Measurements from ENCODE around the gene RIPK4. TPM values are rescaled to one million over a fixed set of nuclear protein-coding genes. Genes with fewer than 3 reads are reported as not detected.

The RIPK4 gene
- polyA plus RNA-seq, 3 donors = 0.05 to 0.09 TPM; not detected in 1

- Histone ChIP-seq H3K27me3 (ENCODE audit: control insufficient read depth in 2 of 2, insufficient read depth in 2 of 2, low read length in 2 of 2) (no peaks in the 10 kb centered on the region), H3K4me2 (replicated peaks; ENCODE audit: extremely low read depth, low read length, poor library complexity, severe bottlenecking) (no peak overlapping the region), H2AFZ (ENCODE audit: insufficient read depth, low read depth, low read length, poor library complexity, severe bottlenecking) (no peak overlapping the region), H3K4me3 (replicated peaks in 1 of 3; ENCODE audit: low read depth in 2 of 3, low read length in 3 of 3) (no peak overlapping the region), H3K27ac (ENCODE audit: low read depth in 1 of 2, low read length in 2 of 2) (no peak overlapping the region), H3K9ac (ENCODE audit: insufficient read depth, low read length, poor library complexity, severe bottlenecking) (no peak overlapping the region), H3K4me1 (ENCODE audit: control insufficient read depth in 1 of 2, insufficient read depth in 2 of 2, low read length in 2 of 2) (peaks cover 14 to 23% of the 10 kb centered on the region in 2 donors), H3K79me2 (ENCODE audit: insufficient read depth, low read length) (no peaks in the 10 kb centered on the region), H3K36me3 (replicated peaks in 1 of 2; ENCODE audit: control insufficient read depth in 1 of 2, insufficient read depth in 2 of 2, low read length in 2 of 2) (peaks cover 8 to 48% of the 10 kb centered on the region in 2 donors), H4K20me1 (ENCODE audit: insufficient read depth, low read length) (no peaks in the 10 kb centered on the region), H3K9me3 (replicated peaks in 1 of 2; ENCODE audit: control insufficient read depth in 1 of 2, insufficient read depth in 1 of 2, low read length in 2 of 2) (no peaks in the 10 kb centered on the region)
- no peak for DNase-seq
- H3K27ac Mint-ChIP-seq = no peak overlapping the region
- peaks cover 42 to 43% of the 10 kb centered on the region in 2 donors for H3K36me3 Mint-ChIP-seq
- peaks cover 21% of the 10 kb centered on the region for H3K4me1 Mint-ChIP-seq
- intact Hi-C loops (cut with micrococcal nuclease) = no loop called here
- H3K4me3 Mint-ChIP-seq = no peak overlapping the region
- TF ChIP-seq CTCF (IDR thresholded peaks at IDR 0.05) = no peak
- peaks cover 4 to 9% (median 8%) of the 10 kb centered on the region in 3 donors for H3K27me3 Mint-ChIP-seq (ENCODE audit: low read depth in 3 of 3)
- WGBS (ENCODE audit: insufficient coverage) = 92% methylated on average over 18 of the region's 20 CpGs
- H3K9me3 Mint-ChIP-seq = peaks cover under 1 to 6% (median 4%) of the 10 kb centered on the region in 7 donors
Measured at GRCh38 chr21:41798326-41798725, 31.5 kb upstream of the RIPK4 start.

GRCh38 chr21:41796476-41797080 is 29.7 kb upstream of the RIPK4 start:
- intact Hi-C loops (cut with micrococcal nuclease) = no loop called here
- H3K9me3 ChIP-seq (replicated peaks in 1 of 2; ENCODE audit: control insufficient read depth in 1 of 2, insufficient read depth in 1 of 2, low read length in 2 of 2) = peaks cover 9 to 11% of the 10 kb centered on the region in 2 donors
- H3K79me2 ChIP-seq (ENCODE audit: insufficient read depth, low read length) = no peaks in the 10 kb centered on the region
- DNase-seq = no peak
- no peaks in the 10 kb centered on the region for H4K20me1 ChIP-seq (ENCODE audit: insufficient read depth, low read length)
- peaks cover 8 to 36% of the 10 kb centered on the region in 2 donors for H3K36me3 ChIP-seq (replicated peaks in 1 of 2; ENCODE audit: control insufficient read depth in 1 of 2, insufficient read depth in 2 of 2, low read length in 2 of 2)
- peaks cover 32 to 33% of the 10 kb centered on the region in 2 donors for H3K36me3 Mint-ChIP-seq
- H3K9ac ChIP-seq (ENCODE audit: insufficient read depth, low read length, poor library complexity, severe bottlenecking) = no peak overlapping the region
- H3K4me1 ChIP-seq (ENCODE audit: control insufficient read depth in 1 of 2, insufficient read depth in 2 of 2, low read length in 2 of 2) = peaks cover 6% of the 10 kb centered on the region in 2 donors
- H2AFZ ChIP-seq (ENCODE audit: insufficient read depth, low read depth, low read length, poor library complexity, severe bottlenecking) = no peak overlapping the region
- peak overlapping the region in 1 of 7 donors; percentile 32 for H3K27ac Mint-ChIP-seq
- no peak overlapping the region for H3K4me3 Mint-ChIP-seq
- peaks cover 4% of the 10 kb centered on the region for H3K4me1 Mint-ChIP-seq
- no peak overlapping the region for H3K27ac ChIP-seq (ENCODE audit: low read depth in 1 of 2, low read length in 2 of 2)
- H3K9me3 Mint-ChIP-seq = peaks cover 9 to 22% (median 19%) of the 10 kb centered on the region in 7 donors
- no peak overlapping the region for H3K4me3 ChIP-seq (replicated peaks in 1 of 3; ENCODE audit: low read depth in 2 of 3, low read length in 3 of 3)
- no peaks in the 10 kb centered on the region for H3K27me3 ChIP-seq (ENCODE audit: control insufficient read depth in 2 of 2, insufficient read depth in 2 of 2, low read length in 2 of 2)
- WGBS (ENCODE audit: insufficient coverage) = 95% methylated on average over 12 of the region's 14 CpGs
- no peak overlapping the region for H3K4me2 ChIP-seq (replicated peaks; ENCODE audit: extremely low read depth, low read length, poor library complexity, severe bottlenecking)
- no peak for TF ChIP-seq CTCF (IDR thresholded peaks at IDR 0.05)
- peaks cover 4 to 16% (median 8%) of the 10 kb centered on the region in 3 donors for H3K27me3 Mint-ChIP-seq (ENCODE audit: low read depth in 3 of 3)
